CD4-positive, alpha-beta T cell treated with Interleukin-4 for 1 hour (primary cell): ENCODE data around the gene IL5.
"Not testable (repeated sequence)": the region's sequence is repeated elsewhere in the genome, so short reads cannot be mapped to it uniquely, and the experiment has no call there.

Experiments used
- DNase-seq, 2 donors: peaks; one replicate each; pipeline ENCODE4 v3.0.0-alpha.2; 2020 to 2022

IL5 gene

GRCh38 chr5:132528866-132529634 is 14.3 kb downstream of the IL5 start:
- DNase-seq = peak in 1 of 2 donors; percentile 19

- DNase-seq = no peak
Observed at GRCh38 chr5:132528021-132528420, 15.3 kb downstream of the IL5 start.

GRCh38 chr5:132526974-132527564 is 16.3 kb downstream of the IL5 start:
- DNase-seq = no peak

GRCh38 chr5:132526290-132526973 is 16.9 kb downstream of the IL5 start:
- peak; percentile 14 to 57 for DNase-seq

GRCh38 chr5:132525299-132525724 is 18.0 kb downstream of the IL5 start:
- no peak for DNase-seq

- DNase-seq = not testable (repeated sequence)
Observed at GRCh38 chr5:132524877-132525276, 18.4 kb downstream of the IL5 start.

- not testable (repeated sequence) for DNase-seq
Observed at GRCh38 chr5:132522067-132522466, 21.3 kb downstream of the IL5 start.

GRCh38 chr5:132513618-132514336 is 29.5 kb downstream of the IL5 start:
- not testable (repeated sequence) for DNase-seq

GRCh38 chr5:132510076-132510475 is 33.2 kb downstream of the IL5 start:
- DNase-seq = no peak

- DNase-seq = peak in 1 of 2 donors; percentile 16
Observed at GRCh38 chr5:132506094-132506692, 37.1 kb downstream of the IL5 start.

GRCh38 chr5:132505641-132506040 is 37.7 kb downstream of the IL5 start:
- DNase-seq = no peak

- DNase-seq = no peak
Observed at GRCh38 chr5:132504746-132505145, 38.6 kb downstream of the IL5 start.

GRCh38 chr5:132503244-132503643 is 40.1 kb downstream of the IL5 start:
- DNase-seq = no peak

- DNase-seq = no peak
Observed at GRCh38 chr5:132501961-132502931, 41.1 kb downstream of the IL5 start.

GRCh38 chr5:132501629-132501956 is 41.7 kb downstream of the IL5 start:
- no peak for DNase-seq

GRCh38 chr5:132500931-132501628 is 42.2 kb downstream of the IL5 start:
- peak; percentile 84 to 86 for DNase-seq

- no peak for DNase-seq
Observed at GRCh38 chr5:132500244-132500930, 42.9 kb downstream of the IL5 start.

GRCh38 chr5:132499440-132500243 is 43.7 kb downstream of the IL5 start:
- peak; percentile 8 to 13 for DNase-seq

- peak in 1 of 2 donors; percentile 7 for DNase-seq
Observed at GRCh38 chr5:132498686-132499271, 44.5 kb downstream of the IL5 start.
